Uterus (tissue), 4 donors: Measurements from ENCODE around the gene ARHGAP15. TPM values are rescaled to one million over a fixed set of nuclear protein-coding genes. Genes with fewer than 3 reads are reported as not detected.

Experiments used
- DNase-seq, 2 donors: peaks; one replicate each; pipeline ENCODE4 v3.0.0-alpha.2; 2019 to 2020
- H3K27ac ChIP-seq, 2 donors: fragments of 200-600 bp; sonication (generic); 1 replicate in 1 of 2; 2 replicates in 1 of 2; pipeline ENCODE4 v1.5.1; 2016 to 2018
- H3K27me3 ChIP-seq, 2 donors: fragments of 200-600 bp; sonication (generic); one replicate each; pipeline ENCODE4 v1.5.1; 2018 to 2019; ENCODE audit warnings: control low read depth in 1 of 2
- H3K36me3 ChIP-seq, 2 donors: fragments of 200-600 bp; sonication (generic); one replicate each; pipeline ENCODE4 v1.5.1; 2019; ENCODE audit warnings: control low read depth in 1 of 2
- H3K4me1 ChIP-seq, 2 donors: fragments of 200-600 bp; sonication (generic); one replicate each; pipeline ENCODE4 v1.5.1; 2018 to 2019; ENCODE audit warnings: control low read depth in 1 of 2
- H3K4me3 ChIP-seq, 2 donors: fragments of 200-600 bp; sonication (generic); 1 replicate in 1 of 2; 2 replicates in 1 of 2; pipeline ENCODE4 v1.5.1; 2018 to 2019; ENCODE audit warnings: mild to moderate bottlenecking in 1 of 2
- H3K9me3 ChIP-seq, 2 donors: fragments of 200-600 bp; sonication (generic); one replicate each; pipeline ENCODE4 v1.5.1; 2019; ENCODE audit warnings: control low read depth in 1 of 2
- CTCF ChIP-seq, 4 experiments: fragments of 200-600 bp in 2 of 4; fragments of 450-650 bp in 2 of 4; sonication (generic) in 2 of 4; IDR thresholded peaks; one replicate each; pipeline ENCODE4 v1.5.1; 2016 to 2019; ENCODE audit warnings: antibody characterized with exemption in 4 of 4, mild to moderate bottlenecking in 2 of 4, moderate library complexity in 1 of 4
- POLR2A ChIP-seq, 2 donors: fragments of 450-650 bp; IDR thresholded peaks; one replicate each; pipeline ENCODE4 v1.6.1; 2016; ENCODE audit warnings: antibody characterized with exemption in 2 of 2, mild to moderate bottlenecking in 1 of 2, moderate library complexity in 1 of 2
- intact Hi-C: fragments of 100-400 bp; cut with DNase I; formaldehyde crosslinking; loops from one replicate; pipeline ENCODE4 v1.15.1; 2023; ENCODE audit warnings: low total_unique reads
- total RNA-seq, 4 donors: library from RNA; depleted of rRNA in 3 of 4; stranded (reverse); fragments of >200 nt in 3 of 4; gene quantifications; one replicate each; pipeline versions ENCODE4 v1.1.0 to v1.2.4, GENCODE V29; 2014 to 2023
- donor health status: DM: yes; HTN: yes; CAD: no.

Gene ARHGAP15
- total RNA-seq, 4 donors from 2014 or later: 0.88 to 28.4 (median 6.6) TPM

- Histone ChIP-seq H3K4me3 (no peak overlapping the region), H3K9me3 (no peaks in the 10 kb centered on the region), H3K36me3 (no peaks in the 10 kb centered on the region), H3K27me3 (no peaks in the 10 kb centered on the region), H3K4me1 (no peaks in the 10 kb centered on the region), H3K27ac (no peak overlapping the region)
- TF ChIP-seq CTCF (IDR thresholded peaks at IDR 0.05) (no peak), POLR2A (IDR thresholded peaks at IDR 0.05) (no peak)
- no peak for DNase-seq
- intact Hi-C loops: no loop called here
Observed at GRCh38 chr2:143503280-143503679, 374.1 kb downstream of the ARHGAP15 start.

DNA sequence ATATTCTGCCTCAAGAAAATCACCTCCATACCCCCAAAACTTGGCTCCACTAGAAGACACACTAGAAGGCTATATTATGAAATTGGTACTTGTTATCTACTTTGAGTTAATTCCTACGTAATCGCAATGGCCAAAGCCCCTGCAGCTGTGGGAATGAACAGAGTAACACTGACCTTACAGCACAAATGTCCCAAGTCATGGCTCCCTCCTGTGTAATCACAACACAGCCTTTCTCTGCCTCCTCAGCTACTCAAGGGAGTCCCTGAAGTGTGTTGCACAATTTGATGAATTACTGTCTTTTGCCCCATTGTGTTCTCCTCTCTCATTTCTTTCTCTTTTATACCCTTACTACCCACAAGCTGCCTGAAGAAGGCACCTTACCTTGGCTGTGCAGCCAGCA, 375.2 kb downstream of the ARHGAP15 start:
- TF ChIP-seq POLR2A (IDR thresholded peaks at IDR 0.05) (no peak), CTCF (IDR thresholded peaks at IDR 0.05) (no peak)
- DNase-seq: no peak
- intact Hi-C loops: no loop called here
- no peak overlapping the region for H3K27ac ChIP-seq
- no peaks in the 10 kb centered on the region for H3K9me3 ChIP-seq
- H3K4me1 ChIP-seq: no peaks in the 10 kb centered on the region
- no peaks in the 10 kb centered on the region for H3K27me3 ChIP-seq
- H3K36me3 ChIP-seq: no peaks in the 10 kb centered on the region
- no peak overlapping the region for H3K4me3 ChIP-seq

DNA sequence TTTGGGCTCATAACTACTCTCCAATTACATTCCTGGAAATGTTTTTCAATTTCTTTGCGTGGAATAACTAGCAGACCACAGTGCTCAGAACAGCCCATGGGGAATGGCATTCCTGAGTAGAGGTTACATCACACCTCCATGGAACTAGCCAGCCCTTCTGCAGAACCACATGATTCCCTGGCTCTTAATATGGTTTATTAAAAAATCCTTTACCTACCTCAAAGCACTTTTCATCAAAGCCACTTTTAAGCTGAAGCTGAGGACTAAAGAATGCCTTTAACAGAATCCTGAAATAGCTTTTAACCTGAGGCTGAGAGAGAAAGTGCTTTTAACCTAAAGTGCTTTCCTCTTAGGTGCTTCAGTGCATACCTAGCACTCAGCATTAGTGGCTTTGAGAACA, 376.3 kb downstream of the ARHGAP15 start:
- no peak overlapping the region for H3K4me3 ChIP-seq
- H3K9me3 ChIP-seq: no peaks in the 10 kb centered on the region
- H3K27ac ChIP-seq: no peak overlapping the region
- H3K27me3 ChIP-seq: no peaks in the 10 kb centered on the region
- H3K4me1 ChIP-seq: no peaks in the 10 kb centered on the region
- intact Hi-C loops: no loop called here
- H3K36me3 ChIP-seq: no peaks in the 10 kb centered on the region
- TF ChIP-seq POLR2A (IDR thresholded peaks at IDR 0.05): no peak
- no peak for TF ChIP-seq CTCF (IDR thresholded peaks at IDR 0.05)
- no peak for DNase-seq

DNA sequence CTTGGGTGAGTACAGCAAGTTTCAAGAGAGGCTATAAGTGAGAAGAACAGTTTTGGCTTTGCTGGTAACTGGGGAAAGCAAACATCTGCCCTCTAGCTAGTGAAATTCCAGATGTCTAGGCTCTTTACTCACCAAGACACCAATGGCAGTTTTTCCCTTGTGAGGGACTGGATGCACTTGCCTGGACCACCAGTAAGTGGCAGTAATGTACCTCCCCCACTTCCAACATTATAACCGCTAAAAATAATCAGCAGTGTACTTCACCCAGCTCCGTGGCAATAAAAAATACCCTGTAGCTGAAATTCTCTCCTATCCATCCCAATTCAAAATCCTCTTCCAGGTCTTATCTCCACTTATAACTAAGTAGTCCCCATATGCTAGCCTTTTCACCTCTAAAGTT, 383.9 kb downstream of the ARHGAP15 start:
- Histone ChIP-seq H3K27ac (peak overlapping the region; percentile 28 to 29), H3K4me1 (no peaks in the 10 kb centered on the region), H3K27me3 (no peaks in the 10 kb centered on the region), H3K4me3 (no peak overlapping the region), H3K9me3 (no peaks in the 10 kb centered on the region), H3K36me3 (no peaks in the 10 kb centered on the region)
- peak; percentile 17 to 46 for DNase-seq
- intact Hi-C loops: no loop called here
- TF ChIP-seq CTCF (IDR thresholded peaks at IDR 0.05): peak; percentile 38 to 69 (median 52)
- no peak for TF ChIP-seq POLR2A (IDR thresholded peaks at IDR 0.05)

DNA sequence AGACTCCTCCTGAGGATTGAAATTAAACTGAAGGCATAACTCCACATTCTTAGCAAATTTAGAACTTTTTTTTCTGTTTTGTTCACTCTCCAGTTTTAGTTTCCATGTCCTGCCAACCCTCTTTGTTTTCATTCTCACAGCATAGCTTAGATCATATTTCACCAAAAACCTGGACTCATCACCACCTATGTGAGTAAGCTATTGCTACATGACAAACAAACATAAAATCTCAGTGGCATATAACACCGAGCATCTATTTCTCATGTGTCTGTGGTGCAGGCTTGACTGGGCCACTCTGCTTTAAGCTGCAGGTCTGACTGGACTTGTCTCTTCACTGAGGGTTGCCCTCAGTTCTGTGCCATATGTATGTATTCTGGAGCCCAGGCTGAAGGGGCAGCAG, 385.2 kb downstream of the ARHGAP15 start:
- no peak overlapping the region for H3K27ac ChIP-seq
- no peaks in the 10 kb centered on the region for H3K4me1 ChIP-seq
- no peaks in the 10 kb centered on the region for H3K36me3 ChIP-seq
- DNase-seq: no peak
- intact Hi-C loops: no loop called here
- no peak for TF ChIP-seq POLR2A (IDR thresholded peaks at IDR 0.05)
- no peak for TF ChIP-seq CTCF (IDR thresholded peaks at IDR 0.05)
- no peak overlapping the region for H3K4me3 ChIP-seq
- no peaks in the 10 kb centered on the region for H3K27me3 ChIP-seq
- H3K9me3 ChIP-seq: no peaks in the 10 kb centered on the region
